HCT116 (cell line): ENCODE measurements around the gene RHCE. TPM values are rescaled to one million over a fixed set of nuclear protein-coding genes. Genes with fewer than 3 reads are reported as not detected.

ENCODE experiments used
- ATAC-seq: fragments of 200-7000 bp; cut with Tn5 transposase; 2 replicates; pipeline ENCODE4 v1.9.1; 2020; ENCODE audit warnings: mild to moderate bottlenecking, moderate library complexity
- BruUV-seq: library from RNA; stranded (reverse); fragments of 400-500 nt; replicated peaks from 2 replicates; lab custom pipeline; 2021; lab: Mats Ljungman, UMichigan
- CTCF ChIA-PET: fragments of 300-600 bp; sonication (Branson Sonifier 250); formaldehyde crosslinking; loops from one replicate; lab custom pipeline; 2021; ENCODE audit warnings: antibody characterized with exemption; lab: Charles Lee
- POLR2A ChIA-PET: fragments of 300-600, 350-600 bp; sonication (Branson Sonifier 250); formaldehyde crosslinking; loops from one replicate; lab custom pipeline; 2021; ENCODE audit warnings: antibody characterized with exemption; lab: Charles Lee
- RAD21 ChIA-PET, 2 experiments: fragments of 300-600 bp; sonication (Branson Sonifier 250); formaldehyde crosslinking; loops; one replicate each; lab custom pipeline; 2023; ENCODE audit warnings: low total read pairs in 2 of 2; ENCODE audit not compliant: uncharacterized antibody in 2 of 2, unreplicated experiment in 2 of 2, low non-redundant PET in 1 of 2; lab: Charles Lee
- DNase-seq: peaks from one replicate; pipeline ENCODE4 v3.0.0-alpha.2; 2010; ENCODE audit warnings: low read depth, low spot score
- H2AFZ ChIP-seq: fragments of 200-600 bp; shearing (Covaris generic), sonication (generic); 2 replicates; pipeline ENCODE4 v1.6.1; 2017; ENCODE audit warnings: low read depth, mixed run types, mixed read lengths, antibody characterized with exemption, low read length; ENCODE audit not compliant: poor library complexity, severe bottlenecking
- H3K27ac ChIP-seq: 2 replicates; pipeline ENCODE4 v1.5.1; 2012; ENCODE audit warnings: low read depth, low read length
- H3K27me3 ChIP-seq: fragments of 200-600 bp; sonication (generic); 2 replicates; pipeline ENCODE4 v1.6.1; 2016; ENCODE audit warnings: mixed run types, low read length, mixed read lengths; ENCODE audit not compliant: insufficient read depth
- H3K36me3 ChIP-seq, 2 experiments: fragments of 200-500 bp in 1 of 2; fragments of 200-600 bp in 1 of 2; sonication (Bioruptor generic) in 1 of 2; sonication (generic) in 1 of 2; 2 replicates each; pipeline versions ENCODE4 v1.5.1 to v1.6.1; 2014 to 2016; ENCODE audit warnings: low read length in 2 of 2, inconsistent platforms in 1 of 2, mixed read lengths in 1 of 2, mixed run types in 1 of 2; ENCODE audit not compliant: insufficient read depth in 2 of 2, control insufficient read depth in 1 of 2
- H3K4me1 ChIP-seq, 2 experiments: fragments of 200-600 bp in 1 of 2; sonication (generic) in 1 of 2; 2 replicates each; pipeline versions ENCODE4 v1.5.1 to v1.6.1; 2012 to 2017; ENCODE audit warnings: low read length in 2 of 2, inconsistent platforms in 1 of 2, mild to moderate bottlenecking in 1 of 2, mixed read lengths in 1 of 2, mixed run types in 1 of 2, moderate library complexity in 1 of 2; ENCODE audit not compliant: insufficient read depth in 2 of 2, control insufficient read depth in 1 of 2
- H3K4me2 ChIP-seq: fragments of 200-600 bp; sonication (generic); 2 replicates; pipeline ENCODE4 v1.6.1; 2017; ENCODE audit warnings: mixed run types, low read length, mixed read lengths
- H3K4me3 ChIP-seq, 2 experiments: fragments of 200-600 bp in 1 of 2; sonication (generic) in 1 of 2; replicated peaks in 1 of 2; 2 replicates each; pipeline ENCODE4 v1.5.1; 2011 to 2016; ENCODE audit warnings: low read length in 2 of 2, control low read depth in 1 of 2, low read depth in 1 of 2, mild to moderate bottlenecking in 1 of 2, mixed read lengths in 1 of 2, mixed run types in 1 of 2
- H3K79me2 ChIP-seq: fragments of 200-600 bp; sonication (generic); 2 replicates; pipeline ENCODE4 v1.6.1; 2017; ENCODE audit warnings: mild to moderate bottlenecking, mixed run types, low read length, moderate library complexity, mixed read lengths; ENCODE audit not compliant: insufficient read depth
- H3K9ac ChIP-seq: fragments of 200-600 bp; sonication (generic); 2 replicates; pipeline ENCODE4 v1.6.1; 2016; ENCODE audit warnings: low read length, mixed read lengths
- H3K9me2 ChIP-seq: fragments of 200-600 bp; sonication (generic), shearing (Covaris generic); 2 replicates; pipeline ENCODE4 v1.6.1; 2017; ENCODE audit warnings: mixed run types, mild to moderate bottlenecking, moderate library complexity; ENCODE audit not compliant: insufficient read depth
- H3K9me3 ChIP-seq, 2 experiments: fragments of 200-500 bp in 1 of 2; fragments of 200-600 bp in 1 of 2; sonication (Bioruptor generic) in 1 of 2; sonication (generic) in 1 of 2; 2 replicates each; pipeline ENCODE4 v1.6.1; 2014 to 2017; ENCODE audit warnings: low read length in 2 of 2, mixed read lengths in 2 of 2, inconsistent platforms in 1 of 2, low read depth in 1 of 2, mild to moderate bottlenecking in 1 of 2, mixed run types in 1 of 2, moderate library complexity in 1 of 2; ENCODE audit not compliant: control insufficient read depth in 1 of 2, insufficient read depth in 1 of 2
- H4K20me1 ChIP-seq: fragments of 200-600 bp; sonication (generic), shearing (Covaris generic); 2 replicates; pipeline ENCODE4 v1.6.1; 2017; ENCODE audit warnings: mixed run types, mild to moderate bottlenecking, moderate library complexity; ENCODE audit not compliant: insufficient read depth
- ATF3 ChIP-seq: IDR thresholded peaks from 2 replicates; pipeline ENCODE4 v1.6.1; 2012
- CEBPB ChIP-seq: IDR thresholded peaks from 2 replicates; pipeline ENCODE4 v1.6.1; 2012; ENCODE audit warnings: low read depth
- CTCF ChIP-seq, 3 experiments: fragments of 200-600 bp in 1 of 3; sonication (generic) in 1 of 3; IDR thresholded peaks in 2 of 3; conservative IDR thresholded peaks in 1 of 3; 2 replicates each; pipeline ENCODE4 v1.5.1; 2012 to 2017; ENCODE audit warnings: low read depth in 2 of 3, low read length in 2 of 3, antibody characterized with exemption in 1 of 3, borderline replicate concordance in 1 of 3, control low read depth in 1 of 3, mild to moderate bottlenecking in 1 of 3, mixed read lengths in 1 of 3, mixed run types in 1 of 3, moderate library complexity in 1 of 3; ENCODE audit not compliant: insufficient read depth in 1 of 3
- ELF1 ChIP-seq: IDR thresholded peaks from 2 replicates; pipeline ENCODE4 v1.6.1; 2012; ENCODE audit warnings: low read depth, borderline replicate concordance
- EZH2 ChIP-seq: fragments of 200-600 bp; sonication (generic); IDR thresholded peaks from 2 replicates; pipeline ENCODE4 v1.6.1; 2017; ENCODE audit warnings: antibody characterized with exemption, mixed run types
- FOSL1 ChIP-seq: IDR thresholded peaks from 2 replicates; pipeline ENCODE4 v1.6.1; 2012; ENCODE audit warnings: low read depth
- JUND ChIP-seq: IDR thresholded peaks from 2 replicates; pipeline ENCODE4 v1.6.1; 2012
- MAX ChIP-seq: IDR thresholded peaks from 2 replicates; pipeline ENCODE4 v1.6.1; 2012
- POLR2AphosphoS5 ChIP-seq: IDR thresholded peaks from 2 replicates; pipeline ENCODE4 v1.6.1; 2011; ENCODE audit warnings: mild to moderate bottlenecking, low read depth, low read length, moderate library complexity
- RAD21 ChIP-seq: IDR thresholded peaks from 2 replicates; pipeline ENCODE4 v1.6.1; 2012; ENCODE audit warnings: low read depth, mild to moderate bottlenecking
- REST ChIP-seq: IDR thresholded peaks from 2 replicates; pipeline ENCODE4 v1.6.1; 2012; ENCODE audit warnings: low read depth
- SIN3A ChIP-seq: IDR thresholded peaks from 2 replicates; pipeline ENCODE4 v1.6.1; 2012; ENCODE audit warnings: low read depth
- SP1 ChIP-seq: IDR thresholded peaks from 2 replicates; pipeline ENCODE4 v1.6.1; 2012; ENCODE audit warnings: low read depth
- TCF7L2 ChIP-seq: IDR thresholded peaks from 2 replicates; pipeline ENCODE4 v1.7.0; 2011; ENCODE audit warnings: borderline replicate concordance, inconsistent platforms; ENCODE audit not compliant: insufficient read depth, insufficient read length; ENCODE audit errors: extremely low read depth
- YY1 ChIP-seq: IDR thresholded peaks from 2 replicates; pipeline ENCODE4 v1.6.1; 2011; ENCODE audit warnings: low read length, low read depth, moderate library complexity, mild to moderate bottlenecking; ENCODE audit not compliant: insufficient replicate concordance; ENCODE audit errors: extremely low read depth
- ZBTB33 ChIP-seq: IDR thresholded peaks from 2 replicates; pipeline ENCODE4 v1.6.1; 2011; ENCODE audit warnings: mild to moderate bottlenecking, low read length, moderate library complexity; ENCODE audit not compliant: insufficient replicate concordance; ENCODE audit errors: extremely low read depth
- ZNF274 ChIP-seq: fragments of 200-500 bp; sonication (Bioruptor generic); IDR thresholded peaks from 2 replicates; pipeline ENCODE4 v1.6.1; 2014; ENCODE audit warnings: mild to moderate bottlenecking, low read depth, low read length, inconsistent platforms
- intact Hi-C: fragments of 100-400 bp; cut with micrococcal nuclease; formaldehyde crosslinking; loops from 2 replicates; pipeline ENCODE4 v1.10.0; 2022
- total RNA-seq: library from RNA; stranded (reverse); gene quantifications from one replicate; pipeline ENCODE4 v1.2.1, GENCODE V29; 2021; ENCODE audit not compliant: unreplicated experiment

RHCE gene
- total RNA-seq, 1 experiment from 2014 or later, result 0.64 TPM

- Histone ChIP-seq H3K36me3 (no peaks in the 10 kb centered on the region), H3K9me2 (no peaks in the 10 kb centered on the region), H3K4me1 (no peaks in the 10 kb centered on the region), H3K4me2 (no peak overlapping the region), H2AFZ (no peak overlapping the region), H3K9ac (no peak overlapping the region), H3K79me2 (no peaks in the 10 kb centered on the region), H3K27ac (no peak overlapping the region), H3K4me3 (no peak overlapping the region), H4K20me1 (no peaks in the 10 kb centered on the region), H3K9me3 (no peaks in the 10 kb centered on the region), H3K27me3 (no peaks in the 10 kb centered on the region)
- no peak for ATAC-seq
- intact Hi-C loops, result no loop called here
- RAD21 ChIA-PET, result no interaction called here
- CTCF ChIA-PET, result no interaction called here
- no peak for TF ChIP-seq RAD21
- TF ChIP-seq ATF3, result no peak
- no peak for TF ChIP-seq CEBPB
- TF ChIP-seq ZNF274, result no peak
- TF ChIP-seq SP1, result no peak
- TF ChIP-seq MAX, result no peak
- no peak for TF ChIP-seq FOSL1
- no peak for TF ChIP-seq ELF1
- no peak for TF ChIP-seq ZBTB33
- no peak for TF ChIP-seq REST
- TF ChIP-seq YY1, result no peak
- TF ChIP-seq EZH2, result no peak
- no peak for TF ChIP-seq TCF7L2
- TF ChIP-seq SIN3A, result no peak
- TF ChIP-seq CTCF (IDR thresholded peaks at IDR 0.05 in 2 of 3, conservative IDR thresholded peaks at IDR 0.05 in 1 of 3; ENCODE audit: borderline replicate concordance in 1 of 3, insufficient read depth in 1 of 3, low read depth in 2 of 3, low read length in 2 of 3), result no peak
- TF ChIP-seq POLR2AphosphoS5, result no peak
- TF ChIP-seq JUND, result no peak
- DNase-seq, result no peak
- BruUV-seq, result no TSS peak
- POLR2A ChIA-PET, result no interaction called here
Measured at GRCh38 chr1:25392841-25393240, 27.8 kb downstream of the RHCE start.
